Keratinocyte (primary cell): ENCODE measurements around the gene LSM14B. TPM values are rescaled to one million over a fixed set of nuclear protein-coding genes. Genes with fewer than 3 reads are reported as not detected.
"Not testable (repeated sequence)": the region's sequence is repeated elsewhere in the genome, so short reads cannot be mapped to it uniquely, and the experiment has no call there.

Experiments used
- DNase-seq: peaks from one replicate; pipeline ENCODE4 v3.0.0-alpha.2; 2011; ENCODE audit warnings: low read depth, missing footprints, low spot score
- FAIRE-seq: peaks from 2 replicates; lab custom pipeline; 2011; peaks lifted over from hg19 to GRCh38; lab: Jason Lieb, UNC
- H2AFZ ChIP-seq: 2 replicates; pipeline ENCODE4 v1.6.0; 2012; ENCODE audit warnings: low read length, control low read depth, inconsistent platforms; ENCODE audit not compliant: control insufficient read depth
- H3K27ac ChIP-seq: 2 replicates; pipeline ENCODE4 v1.5.1; 2011; ENCODE audit warnings: low read length; ENCODE audit not compliant: control insufficient read depth, insufficient read depth
- H3K27me3 ChIP-seq: 3 replicates; pipeline ENCODE4 v1.6.0; 2011; ENCODE audit warnings: low read length; ENCODE audit not compliant: control insufficient read depth, insufficient read depth; ENCODE audit errors: extremely low read depth
- H3K36me3 ChIP-seq, 2 experiments: 2 replicates in 1 of 2; 3 replicates in 1 of 2; pipeline ENCODE4 v1.5.1; 2011; ENCODE audit warnings: low read length in 2 of 2, mild to moderate bottlenecking in 1 of 2; ENCODE audit not compliant: control insufficient read depth in 2 of 2, insufficient read depth in 2 of 2; ENCODE audit errors: extremely low read depth in 1 of 2
- H3K4me1 ChIP-seq: 3 replicates; pipeline ENCODE4 v1.5.1; 2011; ENCODE audit warnings: low read length; ENCODE audit not compliant: control insufficient read depth, insufficient read depth; ENCODE audit errors: extremely low read depth
- H3K4me2 ChIP-seq: 3 replicates; pipeline ENCODE4 v1.6.0; 2011; ENCODE audit warnings: low read depth, low read length; ENCODE audit not compliant: control insufficient read depth, insufficient read depth; ENCODE audit errors: extremely low read depth
- H3K4me3 ChIP-seq, 3 experiments: fragments of 200-600 bp in 1 of 3; sonication (generic) in 1 of 3; 2 replicates in 2 of 3; 3 replicates in 1 of 3; pipeline ENCODE4 v1.5.1; 2011 to 2016; ENCODE audit warnings: low read length in 3 of 3, mild to moderate bottlenecking in 3 of 3, control low read depth in 2 of 3, inconsistent platforms in 1 of 3, low read depth in 1 of 3, mixed read lengths in 1 of 3, mixed run types in 1 of 3, moderate library complexity in 1 of 3; ENCODE audit not compliant: control insufficient read depth in 2 of 3, insufficient read depth in 2 of 3; ENCODE audit errors: extremely low read depth in 1 of 3
- H3K79me2 ChIP-seq: 2 replicates; pipeline ENCODE4 v1.6.0; 2012; ENCODE audit warnings: low read length; ENCODE audit not compliant: control insufficient read depth, insufficient read depth
- H3K9ac ChIP-seq: 3 replicates; pipeline ENCODE4 v1.6.0; 2011; ENCODE audit warnings: low read length; ENCODE audit not compliant: control insufficient read depth, insufficient read depth; ENCODE audit errors: extremely low read depth
- H3K9me1 ChIP-seq: 3 replicates; pipeline ENCODE4 v1.6.0; 2011; ENCODE audit warnings: low read length; ENCODE audit not compliant: control insufficient read depth, insufficient read depth; ENCODE audit errors: extremely low read depth
- H3K9me3 ChIP-seq: 2 replicates; pipeline ENCODE4 v1.5.1; 2012; ENCODE audit warnings: low read depth, low read length; ENCODE audit not compliant: control insufficient read depth
- H4K20me1 ChIP-seq: 3 replicates; pipeline ENCODE4 v1.6.0; 2011; ENCODE audit warnings: low read length; ENCODE audit not compliant: control insufficient read depth, insufficient read depth; ENCODE audit errors: extremely low read depth
- EZH2 ChIP-seq: IDR thresholded peaks from one replicate; pipeline ENCODE4 v1.6.1; 2012; ENCODE audit warnings: inconsistent platforms, mild to moderate bottlenecking, low read length, moderate library complexity
- dilution Hi-C: fragments of 300-500 bp; cut with MboI; formaldehyde crosslinking; loops from one replicate; pipeline ENCODE4 v1.7.0; 2020; ENCODE audit warnings: low sequenced_read_pairs; ENCODE audit not compliant: extremely low pct_ligation_motif_present
- polyA plus RNA-seq, 5 experiments: library from polyadenylated mRNA; depleted of rRNA in 3 of 5; stranded (reverse) in 3 of 5; stranded (forward) in 1 of 5; unstranded in 1 of 5; fragments of >200 nt; gene quantifications; 1 replicate in 1 of 5; 2 replicates in 3 of 5; 3 replicates in 1 of 5; pipeline versions ENCODE4 v1.2.1 to v1.2.3, GENCODE V29; 2011 to 2012; ENCODE audit warnings: missing spikeins in 2 of 5, low read depth in 1 of 5, low replicate concordance in 1 of 5
- TF ChIP-seq, protein P1 (sequence below), 3 experiments: IDR thresholded peaks in 1 of 3; conservative IDR thresholded peaks in 1 of 3; optimal IDR thresholded peaks in 1 of 3; 2 replicates in 2 of 3; 3 replicates in 1 of 3; pipeline versions ENCODE3 to v1.5.1; 2011; ENCODE audit warnings: low read length in 3 of 3, mild to moderate bottlenecking in 3 of 3, moderate library complexity in 2 of 3, control low read depth in 1 of 3, inconsistent platforms in 1 of 3; ENCODE audit not compliant: insufficient read depth in 2 of 3; ENCODE audit errors: extremely low read depth in 1 of 3

Gene LSM14B
- polyA plus RNA-seq, 1 donor (not counting 4 experiments of a cell fraction or from before 2014, with no cell fraction given) = 21.7 TPM

- Histone ChIP-seq H3K36me3 (no peaks in the 10 kb centered on the region), H4K20me1 (no peaks in the 10 kb centered on the region), H3K27ac (no peak overlapping the region), H3K4me2 (no peak overlapping the region), H3K79me2 (no peaks in the 10 kb centered on the region), H3K27me3 (peaks cover 18% of the 10 kb centered on the region), H3K9ac (no peak overlapping the region), H2AFZ (no peak overlapping the region), H3K4me3 (no peak overlapping the region), H3K4me1 (no peaks in the 10 kb centered on the region), H3K9me1 (no peaks in the 10 kb centered on the region), H3K9me3 (peaks cover 16% of the 10 kb centered on the region)
- dilution Hi-C loops = no loop called here
- TF ChIP-seq, protein P1, sequence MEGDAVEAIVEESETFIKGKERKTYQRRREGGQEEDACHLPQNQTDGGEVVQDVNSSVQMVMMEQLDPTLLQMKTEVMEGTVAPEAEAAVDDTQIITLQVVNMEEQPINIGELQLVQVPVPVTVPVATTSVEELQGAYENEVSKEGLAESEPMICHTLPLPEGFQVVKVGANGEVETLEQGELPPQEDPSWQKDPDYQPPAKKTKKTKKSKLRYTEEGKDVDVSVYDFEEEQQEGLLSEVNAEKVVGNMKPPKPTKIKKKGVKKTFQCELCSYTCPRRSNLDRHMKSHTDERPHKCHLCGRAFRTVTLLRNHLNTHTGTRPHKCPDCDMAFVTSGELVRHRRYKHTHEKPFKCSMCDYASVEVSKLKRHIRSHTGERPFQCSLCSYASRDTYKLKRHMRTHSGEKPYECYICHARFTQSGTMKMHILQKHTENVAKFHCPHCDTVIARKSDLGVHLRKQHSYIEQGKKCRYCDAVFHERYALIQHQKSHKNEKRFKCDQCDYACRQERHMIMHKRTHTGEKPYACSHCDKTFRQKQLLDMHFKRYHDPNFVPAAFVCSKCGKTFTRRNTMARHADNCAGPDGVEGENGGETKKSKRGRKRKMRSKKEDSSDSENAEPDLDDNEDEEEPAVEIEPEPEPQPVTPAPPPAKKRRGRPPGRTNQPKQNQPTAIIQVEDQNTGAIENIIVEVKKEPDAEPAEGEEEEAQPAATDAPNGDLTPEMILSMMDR (optimal IDR thresholded peaks at IDR 0.05 in 1 of 3, IDR thresholded peaks at IDR 0.05 in 1 of 3, conservative IDR thresholded peaks at IDR 0.05 in 1 of 3; ENCODE audit: extremely low read depth in 1 of 3, insufficient read depth in 2 of 3, low read length in 3 of 3) = no peak
- TF ChIP-seq EZH2 = no peak
- DNase-seq (no peak), FAIRE-seq (no peak)
These were observed 9.9 kb upstream of the LSM14B start for GRCh38 chr20:62112368-62112767.

DNA sequence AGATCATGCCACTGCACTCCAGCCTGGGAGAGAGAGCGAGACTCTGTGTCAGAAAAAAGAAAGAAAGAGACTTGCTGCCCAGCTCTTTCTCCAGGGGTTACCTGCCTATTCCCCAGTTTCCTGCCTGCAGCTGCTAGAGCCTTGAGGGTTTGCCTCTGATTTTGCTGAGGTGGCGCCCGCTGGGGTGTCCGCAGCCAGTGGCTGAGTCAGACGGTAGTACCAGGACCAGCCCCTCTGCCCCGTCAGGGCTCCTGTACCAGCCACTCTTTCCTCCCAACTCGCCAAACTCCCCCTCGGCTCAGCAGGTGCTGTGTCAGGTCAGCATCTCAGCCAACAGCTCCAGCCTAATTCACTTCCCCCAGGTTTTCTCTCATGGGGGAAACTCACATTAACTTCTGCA is 7.4 kb upstream of the LSM14B start:
- Histone ChIP-seq H3K4me1 (no peaks in the 10 kb centered on the region), H3K27ac (no peak overlapping the region), H2AFZ (no peak overlapping the region), H3K9me3 (peaks cover 14% of the 10 kb centered on the region), H3K4me2 (no peak overlapping the region), H3K36me3 (no peaks in the 10 kb centered on the region), H3K27me3 (peaks cover 37% of the 10 kb centered on the region), H3K9me1 (no peaks in the 10 kb centered on the region), H3K79me2 (no peaks in the 10 kb centered on the region), H3K4me3 (no peak overlapping the region), H3K9ac (no peak overlapping the region), H4K20me1 (no peaks in the 10 kb centered on the region)
- DNase-seq = no peak
- TF ChIP-seq, protein P1 (optimal IDR thresholded peaks at IDR 0.05 in 1 of 3, IDR thresholded peaks at IDR 0.05 in 1 of 3, conservative IDR thresholded peaks at IDR 0.05 in 1 of 3; ENCODE audit: extremely low read depth in 1 of 3, insufficient read depth in 2 of 3, low read length in 3 of 3) = no peak
- TF ChIP-seq EZH2 = no peak
- dilution Hi-C loops = no loop called here
- FAIRE-seq = no peak

DNA sequence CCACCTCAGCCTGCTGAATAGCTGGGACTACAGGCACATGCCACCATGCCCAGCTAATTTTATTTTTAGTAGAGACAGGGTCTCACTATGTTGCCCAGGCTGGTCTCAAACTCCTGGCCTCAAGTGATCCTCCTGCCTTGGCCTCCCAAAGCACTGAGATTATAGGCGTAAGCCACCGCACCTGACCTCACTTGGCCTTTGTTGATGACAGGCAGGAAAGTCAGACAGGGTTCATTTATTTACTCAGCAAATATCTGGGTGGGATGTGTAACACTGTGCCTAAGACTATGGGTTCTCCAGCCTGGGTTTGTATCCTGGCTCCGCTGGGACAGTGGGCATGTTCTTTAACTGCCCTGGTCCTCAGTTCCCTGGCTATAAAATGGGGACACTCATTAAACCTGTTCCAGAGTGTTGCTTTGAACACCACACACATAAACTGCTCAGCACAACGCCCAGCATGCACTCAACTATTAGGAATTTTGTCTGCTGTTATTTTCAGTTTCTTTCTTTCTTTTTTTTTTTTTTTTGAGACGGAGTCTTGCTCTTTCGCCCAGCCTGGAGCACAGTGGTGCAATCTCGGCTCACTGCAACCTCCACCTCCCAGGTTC is 6.4 kb upstream of the LSM14B start:
- H3K4me2 ChIP-seq, H3K4me3 ChIP-seq, H3K4me1 ChIP-seq, H3K36me3 ChIP-seq, H3K27ac ChIP-seq, dilution Hi-C loops, H2AFZ ChIP-seq, H3K9me1 ChIP-seq, H3K9ac ChIP-seq, H3K79me2 ChIP-seq, H4K20me1 ChIP-seq, FAIRE-seq, DNase-seq: not testable (repeated sequence)
- Histone ChIP-seq H3K27me3 (peaks cover 37% of the 10 kb centered on the region), H3K9me3 (peaks cover 14% of the 10 kb centered on the region)
